ENCODE measurements around the gene SLC16A12. TPM values are rescaled to one million over a fixed set of nuclear protein-coding genes. Genes with fewer than 3 reads are reported as not detected.

The SLC16A12 gene
- total RNA-seq, 1 experiment from 2014 or later = 0.77 TPM

DNA sequence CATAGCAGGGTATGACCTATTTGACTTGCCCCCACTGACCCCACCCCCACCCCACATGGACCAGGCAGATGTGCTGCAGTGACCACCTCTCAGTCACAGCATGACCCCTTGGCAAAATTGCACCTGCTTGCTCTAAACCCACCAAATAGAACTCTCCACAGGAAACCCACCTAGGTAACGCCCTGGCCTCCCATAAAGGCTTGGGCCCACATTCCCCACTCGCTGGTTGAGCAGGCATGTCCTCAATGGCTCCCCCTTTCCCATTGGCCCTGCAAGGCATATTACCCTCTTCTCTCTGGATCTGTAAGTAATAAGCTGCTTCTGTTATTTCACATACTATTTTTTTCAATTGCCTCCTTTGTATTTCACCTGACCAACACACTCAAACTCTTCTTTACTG lies 140.3 kb downstream of the SLC16A12 start:
- Mint-ChIP-seq H3K4me1 (peaks cover 11 to 15% of the 10 kb centered on the region in 2 experiments), H3K36me3 (ENCODE audit: insufficient read depth in 1 of 3, low read depth in 3 of 3) (peaks cover 2 to 9% (median 8%) of the 10 kb centered on the region in 3 experiments; a peak in 5 of 7 replicates), H3K9me3 (peaks cover 9 to 15% of the 10 kb centered on the region in 2 experiments; a peak in 4 of 5 replicates), H3K27ac (no peak overlapping the region), H3K27me3 (ENCODE audit: low read depth) (no peaks in the 10 kb centered on the region; the same call in 1 of the 2 replicates), H3K4me3 (no peak overlapping the region)
- no peak overlapping the region for H2AFZ ChIP-seq (ENCODE audit: low read length)
- no peak overlapping the region for H4K5ac ChIP-seq (ENCODE audit: insufficient read length, low read depth, low read length)
- H3K4me2 ChIP-seq (ENCODE audit: insufficient read depth, insufficient read length, low read length) = no peak overlapping the region
- H2BK12ac ChIP-seq (ENCODE audit: insufficient read length, low read depth, low read length) = no peak overlapping the region
- H3K4me1 ChIP-seq (ENCODE audit: insufficient read depth, low read length) = peaks cover 4% of the 10 kb centered on the region; the same call in 1 of the 2 replicates
- peaks cover 2% of the 10 kb centered on the region for H3K23me2 ChIP-seq (ENCODE audit: insufficient read length, low read depth, low read length, poor library complexity, severe bottlenecking)
- no peak overlapping the region for H4K8ac ChIP-seq (replicated peaks; ENCODE audit: insufficient read length, low read depth, low read length)
- no peak overlapping the region for H3T11ph ChIP-seq (ENCODE audit: low read length)
- H3K79me2 ChIP-seq (ENCODE audit: insufficient read depth, low read length) = no peaks in the 10 kb centered on the region
- H2BK15ac ChIP-seq (ENCODE audit: low read depth, low read length) = no peak overlapping the region
- no peak overlapping the region for H3K4ac ChIP-seq (ENCODE audit: low read depth, low read length)
- H3K27ac ChIP-seq (ENCODE audit: insufficient read length, low read depth, low read length) = no peak overlapping the region
- no peak overlapping the region for H4K91ac ChIP-seq (ENCODE audit: insufficient read length, low read depth, low read length)
- no CpG with 5 or more reads among the region's 2 CpGs for WGBS (ENCODE audit: extremely low coverage, insufficient read length, low lambda C conversion rate)
- DNase-seq = no peak
- no peak overlapping the region for H3K56ac ChIP-seq (ENCODE audit: insufficient read length, low read depth, low read length)
- TF ChIP-seq, protein P1, sequence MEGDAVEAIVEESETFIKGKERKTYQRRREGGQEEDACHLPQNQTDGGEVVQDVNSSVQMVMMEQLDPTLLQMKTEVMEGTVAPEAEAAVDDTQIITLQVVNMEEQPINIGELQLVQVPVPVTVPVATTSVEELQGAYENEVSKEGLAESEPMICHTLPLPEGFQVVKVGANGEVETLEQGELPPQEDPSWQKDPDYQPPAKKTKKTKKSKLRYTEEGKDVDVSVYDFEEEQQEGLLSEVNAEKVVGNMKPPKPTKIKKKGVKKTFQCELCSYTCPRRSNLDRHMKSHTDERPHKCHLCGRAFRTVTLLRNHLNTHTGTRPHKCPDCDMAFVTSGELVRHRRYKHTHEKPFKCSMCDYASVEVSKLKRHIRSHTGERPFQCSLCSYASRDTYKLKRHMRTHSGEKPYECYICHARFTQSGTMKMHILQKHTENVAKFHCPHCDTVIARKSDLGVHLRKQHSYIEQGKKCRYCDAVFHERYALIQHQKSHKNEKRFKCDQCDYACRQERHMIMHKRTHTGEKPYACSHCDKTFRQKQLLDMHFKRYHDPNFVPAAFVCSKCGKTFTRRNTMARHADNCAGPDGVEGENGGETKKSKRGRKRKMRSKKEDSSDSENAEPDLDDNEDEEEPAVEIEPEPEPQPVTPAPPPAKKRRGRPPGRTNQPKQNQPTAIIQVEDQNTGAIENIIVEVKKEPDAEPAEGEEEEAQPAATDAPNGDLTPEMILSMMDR (conservative IDR thresholded peaks at IDR 0.05) = no peak
- no peaks in the 10 kb centered on the region for H3K9me3 ChIP-seq (ENCODE audit: control insufficient read depth, low read depth, low read length)
- no peak overlapping the region for H2BK20ac ChIP-seq (ENCODE audit: low read depth, low read length, poor library complexity, severe bottlenecking)
- no peak overlapping the region for H3K14ac ChIP-seq (ENCODE audit: insufficient read depth, low read length)
- H3K27me3 ChIP-seq (ENCODE audit: insufficient read depth, low read length) = no peaks in the 10 kb centered on the region
- no peak overlapping the region for H2AK5ac ChIP-seq (ENCODE audit: insufficient read length, low read length)
- no peak overlapping the region for H2BK120ac ChIP-seq (ENCODE audit: low read depth, low read length, poor library complexity, severe bottlenecking)
- H2BK5ac ChIP-seq (ENCODE audit: insufficient read length, low read length) = no peak overlapping the region
- no peak overlapping the region for H3K18ac ChIP-seq (ENCODE audit: insufficient read length, low read depth, low read length)
- H3K23ac ChIP-seq (ENCODE audit: insufficient read length, low read depth, low read length) = no peak overlapping the region
- H3K9ac ChIP-seq (ENCODE audit: extremely low read depth, insufficient read length, low read length) = no peak overlapping the region
- no peaks in the 10 kb centered on the region for H4K20me1 ChIP-seq (ENCODE audit: control insufficient read depth, insufficient read depth, insufficient read length)
- H3K79me1 ChIP-seq (ENCODE audit: insufficient read depth, low read depth, low read length, poor library complexity, severe bottlenecking) = no peaks in the 10 kb centered on the region

Measured in H9 (cell line).